ENCODE measurements around the gene DIP2C.
"Not testable (repeated sequence)": the region's sequence is repeated elsewhere in the genome, so short reads cannot be mapped to it uniquely, and the experiment has no call there.

DIP2C gene

GRCh38 chr10:306675-307185, 382.7 kb downstream of the DIP2C start:
- Histone ChIP-seq H3K36me3 (ENCODE audit: control insufficient read depth, insufficient read depth, low read length) (no peaks in the 10 kb centered on the region), H3K4me3 (replicated peaks; ENCODE audit: low read depth, low read length) (no peak overlapping the region), H3K27me3 (replicated peaks; ENCODE audit: control insufficient read depth, insufficient read depth, low read length) (no peaks in the 10 kb centered on the region)
- no peak for TF ChIP-seq CTCF (IDR thresholded peaks at IDR 0.05; ENCODE audit: insufficient read depth, low read length, poor library complexity, severe bottlenecking)
- no peak for DNase-seq (ENCODE audit: extremely low read depth, insufficient read length)

GRCh38 chr10:306007-306674, 383.3 kb downstream of the DIP2C start:
- no peak for DNase-seq (ENCODE audit: extremely low read depth, insufficient read length)
- no peak for TF ChIP-seq CTCF (IDR thresholded peaks at IDR 0.05; ENCODE audit: insufficient read depth, low read length, poor library complexity, severe bottlenecking)
- Histone ChIP-seq H3K27me3 (replicated peaks; ENCODE audit: control insufficient read depth, insufficient read depth, low read length) (no peaks in the 10 kb centered on the region), H3K36me3 (ENCODE audit: control insufficient read depth, insufficient read depth, low read length) (no peaks in the 10 kb centered on the region), H3K4me3 (replicated peaks; ENCODE audit: low read depth, low read length) (no peak overlapping the region)

DNA sequence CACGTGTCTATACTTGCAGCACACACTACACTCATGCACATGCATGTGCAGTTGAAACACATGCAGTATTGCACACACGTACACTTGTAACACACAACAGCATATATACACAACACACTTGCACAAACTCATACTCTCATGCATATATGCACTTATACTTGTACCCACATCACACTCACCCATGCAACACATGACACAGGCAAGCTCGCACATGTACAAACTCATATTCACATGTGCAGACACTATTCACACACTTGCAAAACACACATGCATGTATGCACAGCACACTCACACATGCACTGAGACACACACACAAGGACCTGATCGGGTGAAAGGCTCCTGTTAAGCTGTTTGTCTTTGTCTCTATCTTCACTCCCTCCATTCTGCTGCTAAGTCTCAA, 384.4 kb downstream of the DIP2C start:
- H3K4me3 ChIP-seq (replicated peaks; ENCODE audit: low read depth, low read length): no peak overlapping the region
- no peaks in the 10 kb centered on the region for H3K27me3 ChIP-seq (replicated peaks; ENCODE audit: control insufficient read depth, insufficient read depth, low read length)
- H3K36me3 ChIP-seq (ENCODE audit: control insufficient read depth, insufficient read depth, low read length): no peaks in the 10 kb centered on the region
- no peak for TF ChIP-seq CTCF (IDR thresholded peaks at IDR 0.05; ENCODE audit: insufficient read depth, low read length, poor library complexity, severe bottlenecking)
- no peak for DNase-seq (ENCODE audit: extremely low read depth, insufficient read length)

GRCh38 chr10:301536-301935, 387.9 kb downstream of the DIP2C start:
- H3K4me3 ChIP-seq (replicated peaks; ENCODE audit: low read depth, low read length): no peak overlapping the region
- no peaks in the 10 kb centered on the region for H3K36me3 ChIP-seq (ENCODE audit: control insufficient read depth, insufficient read depth, low read length)
- no peak for TF ChIP-seq CTCF (IDR thresholded peaks at IDR 0.05; ENCODE audit: insufficient read depth, low read length, poor library complexity, severe bottlenecking)
- DNase-seq (ENCODE audit: extremely low read depth, insufficient read length): no peak
- no peaks in the 10 kb centered on the region for H3K27me3 ChIP-seq (replicated peaks; ENCODE audit: control insufficient read depth, insufficient read depth, low read length)

DNA sequence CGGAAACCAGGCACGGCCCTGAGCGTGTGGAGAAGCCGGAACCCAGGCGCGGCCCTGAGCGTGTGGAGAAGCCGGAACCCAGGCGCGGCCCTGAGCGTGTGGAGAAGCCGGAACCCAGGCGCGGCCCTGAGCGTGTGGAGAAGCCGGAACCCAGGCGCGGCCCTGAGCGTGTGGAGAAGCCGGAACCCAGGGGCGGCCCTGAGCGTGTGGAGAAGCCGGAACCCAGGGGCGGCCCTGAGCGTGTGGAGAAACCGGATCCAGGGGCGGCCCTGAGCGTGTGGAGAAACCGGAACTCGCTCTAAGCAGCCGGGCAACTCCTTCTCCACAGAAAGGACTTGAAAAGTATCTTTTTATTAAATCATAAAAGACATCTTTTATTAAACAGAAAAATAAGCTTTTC, 388.9 kb downstream of the DIP2C start:
- not testable (repeated sequence) for H3K36me3 ChIP-seq (ENCODE audit: control insufficient read depth, insufficient read depth, low read length); H3K4me3 ChIP-seq (replicated peaks; ENCODE audit: low read depth, low read length); DNase-seq (ENCODE audit: extremely low read depth, insufficient read length); H3K27me3 ChIP-seq (replicated peaks; ENCODE audit: control insufficient read depth, insufficient read depth, low read length)

- peak overlapping the region; percentile 16 for H3K4me3 ChIP-seq (replicated peaks; ENCODE audit: low read depth, low read length)
- no peak for TF ChIP-seq CTCF (IDR thresholded peaks at IDR 0.05; ENCODE audit: insufficient read depth, low read length, poor library complexity, severe bottlenecking)
- peak; percentile 34 for DNase-seq (ENCODE audit: extremely low read depth, insufficient read length)
- H3K27me3 ChIP-seq (replicated peaks; ENCODE audit: control insufficient read depth, insufficient read depth, low read length): no peaks in the 10 kb centered on the region
- no peaks in the 10 kb centered on the region for H3K36me3 ChIP-seq (ENCODE audit: control insufficient read depth, insufficient read depth, low read length)
Observed at GRCh38 chr10:299969-300368, 389.5 kb downstream of the DIP2C start.
